GM18868 (cell line): ENCODE results near the gene PLA2G6.

Experiments
- ATAC-seq: cut with Tn5 transposase; IDR thresholded peaks from one replicate; pipeline ENCODE4 v1.9.1; 2021; ENCODE audit warnings: mild to moderate bottlenecking, moderate library complexity; ENCODE audit not compliant: unreplicated experiment

The PLA2G6 gene

DNA sequence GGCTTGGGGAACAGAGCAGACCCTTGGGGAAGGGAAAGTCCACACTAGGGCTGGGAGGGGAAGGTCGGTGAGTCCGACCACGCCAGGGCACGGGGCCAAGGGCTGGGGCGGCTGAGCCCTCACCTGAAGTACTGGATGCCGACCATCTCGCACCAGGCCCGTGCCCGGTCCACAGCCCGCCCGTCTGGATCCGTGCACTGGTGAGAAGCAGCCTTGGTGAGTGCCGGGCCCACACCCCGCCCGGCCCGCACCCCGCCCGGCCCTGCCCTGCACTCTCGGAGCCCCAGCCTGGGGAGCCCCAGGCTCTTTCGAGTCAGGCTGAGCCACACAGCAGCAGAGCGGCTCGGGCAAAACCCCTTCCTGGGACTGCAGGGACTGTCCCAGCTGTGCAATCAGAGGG, 69.2 kb downstream of the PLA2G6 start:
- ATAC-seq = no peak

DNA sequence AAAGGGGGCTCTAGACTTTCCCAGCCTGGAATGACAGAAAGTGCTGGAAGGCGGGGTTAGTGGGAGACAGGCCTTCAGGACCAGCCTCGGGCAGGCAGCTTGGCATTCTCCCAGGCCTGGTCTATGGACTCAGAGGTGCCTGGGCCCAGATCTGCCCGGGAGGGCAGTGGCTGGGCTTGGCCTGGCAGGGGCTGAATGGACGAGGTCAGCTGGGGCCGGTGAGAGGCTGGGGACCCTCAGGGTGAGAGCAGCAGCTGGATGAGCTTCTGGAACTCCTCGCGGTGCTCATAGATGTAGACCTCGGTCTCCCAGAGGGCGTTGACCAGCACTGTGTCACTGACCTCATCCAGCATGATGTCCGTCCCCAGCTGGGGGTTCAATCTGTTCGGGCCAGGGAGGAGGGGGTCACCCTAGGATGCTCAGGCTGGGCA, 69.7 kb downstream of the PLA2G6 start:
- ATAC-seq = no peak

DNA sequence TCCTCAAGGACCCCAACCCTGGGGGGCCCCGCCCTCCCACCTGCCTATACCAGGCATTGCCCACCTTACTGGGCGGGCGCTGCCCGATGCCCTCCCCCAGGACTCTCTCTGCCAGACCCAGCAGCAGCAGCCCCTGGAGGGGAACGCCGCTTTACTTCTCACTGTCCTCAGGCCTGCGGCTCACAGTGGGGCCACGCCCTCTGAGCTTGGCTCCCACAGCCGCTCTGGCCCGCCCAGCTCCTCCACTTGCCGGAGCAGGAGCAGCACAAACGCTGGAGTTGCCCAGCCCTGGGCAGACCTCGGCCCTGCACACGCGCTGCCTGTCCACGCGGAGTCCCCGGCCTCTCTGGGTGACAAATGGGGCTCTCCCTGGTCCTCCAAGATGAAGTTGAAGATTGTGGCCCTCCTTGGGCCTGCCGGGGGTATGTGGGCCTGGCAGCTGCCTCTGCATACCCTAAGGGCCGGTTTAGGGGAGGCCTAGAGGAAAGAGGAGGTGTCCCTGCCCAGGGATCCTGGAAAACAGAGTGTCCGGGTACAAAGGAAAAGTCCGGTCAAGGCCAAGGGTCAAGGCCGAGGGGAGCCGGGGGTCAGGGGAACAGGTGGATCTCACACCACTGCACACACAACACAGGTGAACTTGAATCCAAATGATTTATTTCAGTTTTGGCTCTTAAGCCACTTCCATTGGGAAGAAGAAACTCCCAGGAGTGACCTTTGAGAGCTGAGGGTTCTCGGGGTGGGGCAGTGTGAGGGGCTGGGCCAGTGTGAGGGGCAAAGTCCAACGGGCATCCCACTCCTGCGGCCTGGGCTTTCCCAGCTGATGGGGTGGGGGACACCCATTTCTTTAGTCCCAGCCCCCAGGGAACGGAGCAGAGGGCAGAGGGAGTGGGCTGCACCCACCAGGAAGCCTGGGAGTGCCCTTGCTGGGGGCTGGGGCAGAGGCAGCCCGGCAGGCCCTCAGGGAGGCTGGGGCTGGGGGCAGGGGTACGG, 70.5 kb downstream of the PLA2G6 start:
- no peak for ATAC-seq

DNA sequence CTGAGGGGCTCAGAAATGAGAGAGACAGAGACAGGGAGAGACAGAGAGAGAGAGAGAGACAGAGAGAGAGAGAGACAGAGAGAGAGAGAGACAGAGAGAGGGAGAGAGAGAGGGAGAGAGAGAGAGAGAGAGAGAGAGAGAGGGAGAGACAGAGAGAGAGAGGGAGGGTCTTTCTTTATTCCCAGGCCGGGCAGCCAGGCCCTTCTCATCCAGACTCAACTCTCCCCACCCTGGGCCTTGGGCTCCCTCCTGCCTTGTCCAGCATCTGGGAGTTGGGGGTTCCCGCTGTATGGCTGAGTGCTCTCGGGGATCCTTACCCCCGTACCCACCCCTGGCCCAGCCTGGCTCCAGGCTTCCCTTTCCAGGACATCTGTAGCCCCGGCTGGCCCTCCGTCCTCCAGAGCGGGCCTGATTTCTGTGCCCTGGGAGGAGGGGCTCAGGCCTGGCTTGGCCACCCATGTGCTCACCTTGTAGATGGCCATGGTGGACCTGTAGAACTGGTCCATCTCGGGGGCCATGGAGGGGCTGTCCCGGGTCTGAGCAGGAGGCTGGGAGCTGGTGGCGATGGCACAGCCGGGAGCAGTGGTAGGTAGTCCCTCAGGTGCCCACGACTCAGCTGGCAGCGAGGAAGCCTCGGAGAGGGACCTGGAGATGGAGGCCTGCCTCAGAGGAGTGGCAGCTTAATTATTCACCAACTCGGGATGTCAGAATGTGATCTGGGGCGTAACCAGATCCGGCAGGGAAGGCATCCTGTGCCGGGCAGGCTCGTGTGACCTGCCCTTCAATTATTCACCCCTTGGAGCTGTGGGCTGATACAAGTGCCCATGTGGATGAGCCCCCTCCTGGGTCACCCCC, 71.4 kb downstream of the PLA2G6 start, which contains the start of gene BAIAP2L2:
Gene BAIAP2L2, minus strand, starts transcription at position 677 of the 855 bp plus-strand sequence. Its CDS starts 159 bp downstream, at position 518.
- ATAC-seq = no peak

DNA sequence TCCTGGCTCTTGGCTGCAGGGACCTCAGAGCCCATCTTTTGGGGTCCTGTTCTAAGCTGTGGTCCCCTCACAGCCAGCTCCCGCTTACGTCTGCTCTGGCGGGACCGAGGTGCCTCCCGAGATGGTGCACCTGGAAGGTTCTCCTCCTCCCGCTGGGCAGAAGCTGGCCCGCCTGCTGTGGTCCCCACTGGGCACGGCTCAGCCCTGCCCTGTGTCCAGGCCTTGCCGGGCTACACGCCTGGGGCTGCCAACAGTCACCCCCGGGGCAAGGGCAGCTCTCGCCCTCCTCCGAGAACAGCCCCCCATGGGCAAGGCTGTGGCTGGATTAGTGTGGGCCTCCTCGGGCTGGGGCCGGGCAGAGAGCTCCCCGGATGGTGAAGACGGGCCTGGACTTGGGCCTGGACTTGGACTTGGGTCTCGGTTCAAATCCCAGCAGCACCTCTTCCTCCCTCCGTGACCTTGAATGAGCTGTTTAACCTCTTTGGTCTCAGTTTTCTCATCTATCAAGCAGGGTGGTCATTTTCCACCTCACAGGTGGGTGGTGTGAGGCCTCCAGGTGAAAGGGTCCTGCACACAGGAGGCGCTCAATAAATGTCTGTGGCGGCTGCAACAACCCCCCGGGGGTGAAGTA, 72.1 kb downstream of the PLA2G6 start:
- ATAC-seq = no peak

DNA sequence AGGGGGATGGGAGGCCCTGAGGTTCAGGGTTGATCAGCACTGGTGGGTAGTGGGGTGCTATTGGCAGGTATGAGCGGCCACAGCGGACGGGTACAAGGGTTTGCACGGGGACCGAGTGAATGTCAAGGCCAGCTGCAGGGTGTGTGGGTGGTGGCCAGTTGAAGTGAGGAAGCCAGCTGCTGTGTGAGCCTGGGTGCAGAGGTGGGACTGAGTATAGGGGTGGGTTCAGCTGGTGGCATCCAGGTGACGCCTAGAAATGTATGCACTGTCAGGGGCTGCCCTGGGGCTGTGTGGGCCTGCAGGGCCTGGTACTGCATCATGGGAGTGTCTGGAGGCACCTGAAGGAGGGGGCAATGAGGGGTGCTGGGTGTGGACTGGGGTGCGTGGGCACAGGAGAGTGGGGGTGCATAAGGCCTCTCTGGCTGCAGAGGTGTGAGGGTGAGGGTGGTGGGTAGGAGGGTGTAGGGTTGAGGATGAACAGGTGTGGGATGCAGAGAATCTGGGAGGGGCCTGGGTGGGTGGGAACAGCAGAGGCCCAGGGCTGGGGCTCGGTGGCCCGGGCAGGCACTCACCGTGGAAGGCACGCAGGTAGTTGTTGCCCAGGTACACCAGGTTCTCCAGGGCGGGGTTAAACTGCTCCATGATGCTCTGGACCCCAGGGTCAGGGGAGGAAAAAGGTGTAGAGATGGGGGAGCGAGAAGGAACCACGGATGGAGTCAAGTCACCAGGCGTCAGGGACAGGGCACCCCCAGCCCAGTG, 72.9 kb downstream of the PLA2G6 start:
- no peak for ATAC-seq

DNA sequence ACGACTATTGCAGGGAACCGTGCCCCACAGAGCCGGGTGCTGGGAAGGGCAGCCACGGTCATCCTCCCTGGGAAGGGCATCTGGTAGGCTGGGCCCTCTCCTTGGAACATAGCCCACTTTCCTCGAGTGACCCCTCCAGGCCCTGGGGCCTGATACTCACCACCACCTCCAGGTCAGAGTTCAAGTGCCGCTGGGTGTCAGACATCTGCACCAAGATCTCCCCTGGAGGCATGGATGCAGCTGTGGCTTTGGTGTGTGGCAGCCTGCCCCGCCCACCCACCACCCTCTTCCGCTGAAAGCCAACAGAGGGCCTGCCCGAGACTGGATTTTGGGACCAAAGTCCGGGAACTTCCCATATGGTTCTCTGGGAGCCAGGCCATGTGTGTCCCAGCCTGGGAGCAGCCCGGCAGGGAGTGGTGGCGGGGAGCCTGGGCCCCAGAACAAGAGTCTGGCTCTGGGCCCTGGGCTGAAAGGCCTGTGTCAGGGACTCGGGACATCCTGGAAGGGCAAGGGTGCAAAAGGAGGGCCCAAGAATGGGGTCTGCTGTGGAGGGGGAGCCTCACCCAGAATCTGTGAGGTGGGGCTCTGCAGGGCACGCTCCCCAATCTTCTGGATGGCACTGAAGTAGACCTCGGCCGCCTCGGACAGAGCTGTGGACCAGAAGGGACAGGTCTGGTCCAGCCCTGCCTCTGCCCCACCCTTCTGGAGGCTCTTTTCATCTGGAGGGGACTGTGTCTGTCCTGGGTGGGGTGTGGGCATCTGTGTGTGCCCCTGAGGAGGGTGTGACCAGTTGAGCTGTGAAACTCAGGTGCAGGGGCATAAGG, 73.7 kb downstream of the PLA2G6 start:
- ATAC-seq = no peak

DNA sequence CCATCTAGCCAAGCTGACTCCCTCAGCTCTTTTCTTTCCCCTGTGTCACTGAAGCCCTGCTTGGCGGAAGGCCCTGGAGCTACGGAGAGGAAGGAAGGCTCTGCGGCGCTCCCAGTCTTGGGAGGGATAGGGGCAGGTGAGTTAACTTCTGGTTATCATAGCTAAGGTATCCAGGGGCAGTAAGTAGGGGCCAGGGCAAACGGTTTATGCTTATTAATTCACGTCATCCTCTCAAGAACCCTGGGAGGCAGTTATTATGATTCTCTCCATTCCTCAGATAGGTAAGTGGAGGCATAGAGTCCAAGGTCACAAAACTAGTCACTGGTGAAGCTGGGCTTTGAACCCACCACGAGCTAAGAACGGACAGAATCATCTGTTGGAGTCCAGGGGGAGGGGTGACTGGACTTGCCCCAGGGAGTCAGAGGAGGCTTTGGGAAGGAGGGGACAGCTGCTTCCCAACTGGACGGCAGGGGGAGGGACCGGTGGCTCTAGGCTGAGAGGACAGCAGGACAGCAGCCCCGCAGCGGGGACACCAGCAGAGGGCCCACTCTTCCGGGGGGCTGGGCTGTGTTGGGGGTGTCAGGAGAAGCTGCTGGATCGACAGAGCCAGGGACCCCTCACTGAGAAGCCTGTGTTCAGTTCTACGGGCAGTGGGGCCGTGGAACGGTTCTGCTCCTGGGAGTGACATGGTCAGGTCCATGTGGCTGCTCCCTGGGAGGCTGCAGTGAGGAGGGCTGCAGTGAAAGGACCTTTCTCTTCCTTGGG, 74.6 kb downstream of the PLA2G6 start:
- no peak for ATAC-seq

DNA sequence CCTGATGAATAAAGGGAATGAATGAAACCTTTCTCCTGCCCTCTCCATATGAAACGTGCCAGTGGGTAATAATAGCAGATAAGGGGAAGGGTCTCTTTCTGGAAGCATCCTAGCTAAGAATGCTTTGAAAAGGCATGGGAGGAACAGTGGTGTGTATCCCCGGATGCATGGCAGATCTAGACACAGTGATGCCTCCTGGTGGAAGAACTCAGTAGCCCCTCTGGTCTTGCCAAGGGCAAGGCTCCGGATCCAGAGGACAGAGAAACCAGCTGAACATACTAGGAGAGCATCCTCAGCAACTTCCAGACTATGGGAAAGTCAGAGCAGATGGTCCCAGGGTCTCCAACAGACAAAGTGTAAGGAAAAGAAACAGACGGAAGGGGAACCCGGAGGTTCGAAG, 77.5 kb downstream of the PLA2G6 start:
- ATAC-seq = no peak

DNA sequence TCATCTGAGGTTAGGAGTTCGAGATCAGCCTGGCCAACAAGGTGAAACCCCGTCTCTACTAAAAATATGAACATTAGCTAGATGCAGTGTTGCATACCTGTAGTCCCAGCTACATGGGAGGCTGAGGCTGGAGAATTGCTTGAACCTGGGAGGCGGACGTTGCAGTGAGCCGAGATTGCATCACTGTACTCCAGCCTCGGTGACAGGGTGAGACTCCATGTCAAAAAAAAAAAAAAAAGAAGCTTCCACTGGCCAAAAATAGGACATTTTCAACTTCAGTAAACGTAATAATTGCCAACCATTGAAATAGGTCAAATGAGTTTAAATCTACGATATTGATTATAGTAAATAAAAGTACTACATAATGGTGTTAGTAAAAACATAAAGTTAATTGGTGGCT, 78.0 kb downstream of the PLA2G6 start:
- no peak for ATAC-seq

DNA sequence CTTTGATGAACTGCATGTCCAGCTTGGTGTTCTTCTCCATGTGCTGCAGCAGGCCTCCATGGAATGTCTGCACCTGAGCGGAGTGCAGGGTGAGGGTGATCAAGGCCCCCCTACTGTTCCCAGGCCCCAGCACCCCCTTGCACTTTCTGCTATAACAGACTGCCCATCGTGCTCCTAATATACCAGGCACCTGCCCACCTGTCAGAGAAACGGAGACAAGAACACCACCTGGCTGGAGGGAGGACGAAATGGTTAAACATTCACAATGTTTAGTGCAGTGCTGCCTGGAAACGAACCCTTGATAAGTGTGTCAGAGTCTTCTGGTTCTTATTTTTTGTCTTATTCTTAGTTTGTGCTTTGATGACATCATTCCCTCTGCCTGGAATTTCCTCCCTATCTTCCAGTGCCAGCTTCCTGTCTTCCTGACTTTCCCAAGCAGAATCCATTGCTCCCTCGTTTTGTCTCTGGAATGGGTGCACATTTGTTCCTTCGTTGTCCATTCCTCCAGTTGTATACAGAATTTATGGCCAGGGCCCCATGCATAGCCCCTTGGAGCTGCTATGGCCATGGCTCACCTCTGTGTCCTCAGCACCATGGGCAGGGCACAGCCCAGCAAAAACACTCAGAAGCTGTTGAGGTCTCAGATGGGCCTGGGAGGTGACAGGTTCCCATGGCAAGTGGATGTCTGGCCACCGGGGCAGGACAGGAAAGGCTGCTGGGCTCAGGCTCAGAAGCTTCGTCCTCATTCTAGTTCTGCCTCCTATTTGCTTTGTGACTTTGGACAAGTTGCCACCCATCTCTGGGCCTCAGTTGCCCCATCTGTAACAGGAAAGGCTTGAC, 83.0 kb downstream of the PLA2G6 start:
- no peak for ATAC-seq

DNA sequence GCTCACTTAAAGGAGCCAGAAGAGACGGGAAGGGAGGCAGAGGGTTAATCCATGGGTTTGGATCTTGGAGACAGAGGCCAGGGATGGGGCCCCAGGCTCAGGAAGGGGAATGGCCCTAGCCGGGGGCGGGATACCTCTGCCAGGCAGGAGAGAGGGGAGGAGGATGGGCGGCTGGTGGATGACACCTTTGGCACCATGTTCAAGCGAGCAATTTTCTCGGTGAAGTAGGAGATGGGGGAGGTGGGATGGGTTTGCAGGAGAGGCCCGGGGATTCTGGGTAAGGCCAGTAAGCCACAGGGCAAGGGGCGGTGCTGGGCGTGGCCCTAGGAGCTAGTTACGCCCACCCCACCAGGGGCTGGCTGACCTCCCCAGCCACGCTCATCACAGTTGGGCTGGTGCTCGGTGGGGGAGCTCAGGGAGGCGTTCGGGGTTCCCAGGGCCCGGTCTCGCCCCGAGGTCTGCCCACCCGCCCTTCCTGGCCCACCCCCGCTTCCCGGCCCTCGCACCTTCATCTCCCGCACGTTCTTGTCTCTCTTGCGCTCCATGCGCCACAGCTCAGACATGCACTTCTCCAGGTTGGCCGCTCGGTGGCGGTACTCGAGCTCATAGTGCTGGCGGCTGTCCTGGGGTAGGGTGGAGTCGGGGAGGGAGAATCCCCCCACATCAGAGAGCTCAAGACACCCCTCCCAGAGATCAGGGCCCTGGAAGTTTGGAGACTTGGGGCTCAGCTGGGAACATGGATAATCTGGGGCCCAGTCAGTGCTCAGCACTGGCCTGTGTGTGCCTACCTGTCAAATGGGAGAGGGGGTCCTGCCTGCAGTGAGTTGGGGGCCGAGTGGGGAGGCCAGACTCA, 83.8 kb downstream of the PLA2G6 start:
- ATAC-seq = no peak

DNA sequence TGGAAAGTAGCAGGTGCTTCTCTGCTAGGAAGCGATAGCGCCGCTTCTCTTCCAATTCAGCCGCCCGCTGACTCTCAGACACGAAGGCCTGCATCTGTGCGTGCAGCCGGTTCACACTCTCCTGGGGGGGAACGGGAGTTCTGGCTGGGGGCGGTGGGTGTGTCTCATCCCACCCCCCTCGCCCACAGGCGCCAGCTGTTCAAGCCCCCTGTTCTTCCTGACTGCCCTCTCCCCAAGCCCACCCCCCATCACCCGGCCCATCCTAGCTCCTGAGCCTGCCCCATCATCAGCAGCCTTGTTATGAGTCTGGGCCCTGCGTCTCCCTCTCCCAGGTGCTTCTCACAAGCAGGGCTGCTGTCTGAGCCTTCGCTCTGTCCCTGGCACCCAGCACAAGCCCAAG, 84.6 kb downstream of the PLA2G6 start:
- ATAC-seq = no peak

DNA sequence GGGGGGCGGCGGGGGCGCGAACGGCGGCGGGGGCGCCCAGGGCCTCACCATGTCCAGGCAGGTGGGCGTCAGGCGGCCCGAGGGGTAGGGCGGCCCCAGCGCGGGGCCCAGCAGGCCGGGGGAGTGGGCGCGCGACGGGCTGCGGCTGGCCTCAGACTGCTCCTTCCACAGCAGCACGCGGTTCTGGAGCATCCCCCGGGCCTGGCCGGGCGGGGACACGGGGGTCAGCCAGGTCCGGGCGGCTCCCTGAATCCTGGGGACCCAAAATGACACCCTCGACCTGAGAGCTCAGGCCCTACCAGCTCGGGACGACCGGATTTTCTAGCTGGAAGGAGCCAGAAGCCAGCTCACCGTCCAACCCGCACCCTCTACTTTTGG, 92.2 kb downstream of the PLA2G6 start:
- no peak for ATAC-seq

DNA sequence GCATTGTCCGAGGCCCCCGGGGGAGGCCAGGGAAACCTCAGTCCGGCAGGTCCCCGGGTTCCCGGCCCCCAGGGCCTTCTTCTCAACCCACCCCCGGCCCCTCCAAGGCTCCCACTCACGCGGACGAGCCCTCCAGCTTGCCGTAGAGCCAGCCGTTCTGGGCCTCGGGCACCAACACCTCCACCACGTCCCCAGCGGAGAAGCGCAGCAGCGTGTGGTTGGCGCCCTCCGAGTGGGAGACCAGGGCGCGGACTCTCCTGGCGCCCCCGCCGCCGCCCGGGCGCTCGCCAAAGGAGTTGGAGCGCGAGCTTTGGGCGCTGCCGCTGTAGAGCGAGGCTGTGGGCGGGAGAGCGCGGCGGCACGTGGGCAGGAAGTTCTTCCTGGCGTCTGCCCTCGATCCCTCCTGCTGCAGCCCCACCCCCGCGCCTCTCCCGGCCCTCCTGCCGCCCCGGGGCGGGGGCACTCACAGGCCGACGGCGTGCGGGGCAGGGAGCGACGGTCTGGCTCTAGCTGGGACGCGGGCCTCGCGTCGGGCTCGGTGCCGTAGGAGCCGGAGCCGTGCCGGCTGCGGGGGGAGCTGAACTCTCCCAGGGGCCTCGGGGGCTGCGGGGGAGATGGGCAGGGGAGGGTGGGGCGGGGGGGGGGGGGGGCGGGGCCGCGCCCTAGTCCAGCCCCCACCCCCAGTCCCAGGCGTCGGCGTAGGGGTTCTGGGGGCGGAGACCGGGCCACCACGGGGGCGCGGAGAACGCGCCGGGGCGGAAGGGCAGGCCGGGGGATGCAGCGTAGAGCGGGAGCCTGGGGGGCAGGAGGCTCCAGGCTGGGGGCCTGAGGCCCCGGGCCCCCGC, 92.8 kb downstream of the PLA2G6 start:
- ATAC-seq = no peak

DNA sequence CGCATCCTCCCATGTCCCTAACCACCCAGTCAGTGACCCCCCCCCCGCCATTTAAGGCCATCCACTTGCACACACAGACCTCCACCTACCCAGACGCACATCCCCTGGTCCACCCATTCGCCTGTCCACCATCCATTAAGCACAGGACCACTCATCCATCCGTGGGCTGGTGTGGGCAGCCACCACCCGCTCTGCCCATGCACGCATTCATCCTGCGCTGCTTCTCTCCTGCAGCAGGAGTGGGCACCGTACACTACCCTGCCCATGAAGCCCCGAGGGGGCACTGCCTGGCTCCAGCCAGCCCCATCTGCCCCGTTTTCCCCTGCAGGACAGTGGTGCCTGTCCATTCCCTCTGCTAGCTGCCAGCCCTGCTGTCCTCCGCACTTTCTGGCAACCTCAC, 93.8 kb downstream of the PLA2G6 start:
- no peak for ATAC-seq
